ENCODE measurements around the gene TTLL11. TPM values are rescaled to one million over a fixed set of nuclear protein-coding genes. Genes with fewer than 3 reads are reported as not detected.

TTLL11 gene
- total and polyA plus RNA-seq, 2 of the 8 experiments (the other 6 are each of a cell fraction or from before 2014, with no cell fraction given) = 0.56 to 0.80 TPM

DNA sequence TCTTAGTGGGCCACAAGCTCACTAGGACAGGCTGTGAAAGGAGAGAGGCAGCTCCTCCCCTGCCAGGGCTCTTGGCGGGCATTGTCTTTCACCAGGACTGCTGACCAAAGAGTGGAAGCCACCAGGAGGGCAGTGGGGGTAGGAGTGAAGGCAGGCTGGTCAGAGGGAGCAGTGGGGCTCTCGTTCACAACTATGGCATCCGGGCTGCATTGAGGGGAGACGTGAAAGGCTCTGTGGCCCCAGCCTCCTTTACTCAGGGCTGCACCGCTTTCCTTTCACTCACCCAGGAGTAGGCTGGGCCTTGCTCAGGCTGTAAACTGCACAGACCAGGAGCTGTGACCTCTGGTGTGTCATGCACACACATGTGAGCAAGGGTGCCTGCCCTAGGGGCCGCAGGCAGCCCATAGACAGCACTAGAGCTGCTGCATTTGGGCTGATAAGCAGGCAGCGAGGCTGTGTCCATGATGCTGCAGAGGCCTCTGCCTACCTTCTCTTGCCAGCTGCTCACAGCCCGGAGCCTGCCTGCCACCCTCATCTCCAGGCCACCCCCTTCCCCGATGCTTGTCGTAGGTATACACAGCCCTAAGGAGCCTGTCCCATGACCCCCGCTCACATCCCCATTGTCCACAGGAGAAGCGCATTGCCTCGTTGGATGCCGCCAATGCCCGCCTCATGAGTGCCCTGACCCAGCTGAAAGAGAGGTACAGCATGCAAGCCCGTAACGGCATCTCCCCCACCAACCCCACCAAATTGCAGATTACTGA, 311.2 kb downstream of the TTLL11 start:
- no peak overlapping the region for H3K9ac ChIP-seq (replicated peaks in 1 of 4; ENCODE audit: extremely low read depth in 1 of 4, low read depth in 3 of 4, low read length in 3 of 4)
- no peak overlapping the region for H2BK15ac ChIP-seq (ENCODE audit: low read length)
- H3K4me2 ChIP-seq (ENCODE audit: insufficient read depth in 1 of 2, low read depth in 2 of 2, low read length in 2 of 2) = no peak overlapping the region
- H3K4me1 ChIP-seq (replicated peaks in 1 of 4; ENCODE audit: control insufficient read depth in 3 of 4, insufficient read depth in 4 of 4, low read length in 3 of 4) = peaks cover 0 to 20% (median 10%) of the 10 kb centered on the region in 4 experiments; a peak in 6 of 7 replicates
- peaks cover 0 to 3% of the 10 kb centered on the region in 2 experiments for H4K20me1 ChIP-seq (replicated peaks in 1 of 2; ENCODE audit: control insufficient read depth in 1 of 2, insufficient read depth in 2 of 2, low read length in 2 of 2)
- no peaks in the 10 kb centered on the region for H3K9me3 ChIP-seq (ENCODE audit: insufficient read depth in 2 of 2, low read depth in 1 of 2, low read length in 1 of 2)
- H2AK5ac ChIP-seq (ENCODE audit: low read depth, low read length) = no peak overlapping the region
- no peak overlapping the region for H2BK12ac ChIP-seq (ENCODE audit: low read depth, low read length)
- no peaks in the 10 kb centered on the region; a peak in 1 of 4 replicates for H3K79me2 ChIP-seq (ENCODE audit: control insufficient read depth in 1 of 2, insufficient read depth in 2 of 2, low read length in 2 of 2)
- FAIRE-seq (no peak), DNase-seq (ENCODE audit: low read depth in 1 of 2, low spot score in 2 of 2) (no peak)
- CTCF ChIA-PET (ENCODE audit: partially characterized antibody) = interaction anchor here (0.6 to 1.6 kb wide), 3 partner anchors 17 to 141 kb away, joined by 3 read pairs; no protein-coding TSS in a partner anchor
- no peak overlapping the region for H2BK20ac ChIP-seq (ENCODE audit: low read length)
- H4K91ac ChIP-seq (replicated peaks; ENCODE audit: insufficient read length, low read length) = no peak overlapping the region
- no peak overlapping the region for H2BK120ac ChIP-seq (replicated peaks; ENCODE audit: low read depth, low read length)
- no peak overlapping the region; the same call in 1 of the 2 replicates for H3K27ac ChIP-seq (ENCODE audit: low read depth, low read length)
- H2AFZ ChIP-seq (ENCODE audit: low read length) = no peak overlapping the region
- H3K79me1 ChIP-seq (ENCODE audit: low read depth, low read length) = no peaks in the 10 kb centered on the region
- 88% methylated on average over 17 of the region's 17 CpGs; no CpG with 5 or more reads in 1 of the 2 experiments for WGBS, 2 experiments (ENCODE audit: extremely low coverage in 1 of 2, insufficient coverage in 1 of 2, insufficient read length in 1 of 2, insufficient replicate concordance in 2 of 2, low coverage in 1 of 2, low lambda C conversion rate in 2 of 2, missing lambda C conversion rate in 1 of 2)
- H3K4me3 ChIP-seq (ENCODE audit: extremely low read depth in 1 of 4, insufficient read depth in 2 of 4, low read depth in 3 of 4, low read length in 4 of 4) = no peak overlapping the region
- H3K4ac ChIP-seq (replicated peaks; ENCODE audit: insufficient read length, low read depth, low read length) = no peak overlapping the region
- H3K36me3 ChIP-seq (ENCODE audit: control insufficient read depth in 2 of 4, insufficient read depth in 4 of 4, low read length in 3 of 4) = peaks cover 2 to 14% (median 8%) of the 10 kb centered on the region in 4 experiments; a peak in 7 of 8 replicates
- H3K23me2 ChIP-seq (ENCODE audit: low read depth, low read length) = 0 out of 2 replicates have a peak, but pooled peaks cover 2% of the 10 kb centered on the region
- H3K18ac ChIP-seq (ENCODE audit: extremely low read depth, low read length) = no peak overlapping the region
- TF ChIP-seq GTF2F1 (IDR thresholded peaks at IDR 0.05; ENCODE audit: borderline replicate concordance, low read depth, low read length) (no peak), PHF8 (conservative IDR thresholded peaks at IDR 0.05; ENCODE audit: low read depth, low read length) (no peak), POU5F1 (IDR thresholded peaks at IDR 0.05; ENCODE audit: low read depth, low read length) (no peak)
- no peak overlapping the region for H3K23ac ChIP-seq (ENCODE audit: insufficient read length)
- H3K14ac ChIP-seq (ENCODE audit: insufficient read length) = no peak overlapping the region
- H3K56ac ChIP-seq (replicated peaks; ENCODE audit: insufficient read length, low read depth, low read length) = no peak overlapping the region
- no peak overlapping the region for H4K5ac ChIP-seq (ENCODE audit: insufficient read length, low read depth, low read length)
- no peak overlapping the region; the same call in 1 of the 2 replicates for H2BK5ac ChIP-seq (ENCODE audit: low read depth, low read length)
- H3K27me3 ChIP-seq (replicated peaks in 1 of 4; ENCODE audit: control insufficient read depth in 3 of 4, extremely low read depth in 1 of 4, insufficient read depth in 3 of 4, low read length in 3 of 4) = no peaks in the 10 kb centered on the region
- POLR2A ChIA-PET (ENCODE audit: partially characterized antibody) = no interaction called here
- H4K8ac ChIP-seq (ENCODE audit: extremely low read depth, insufficient read depth, low read length) = no peak overlapping the region

Measured in H1 (cell line).